Trophoblast cell (in vitro differentiated cells and primary cell): ENCODE measurements around the gene TEX2.

Source experiments
- DNase-seq, 2 donors: peaks; one replicate each; pipeline ENCODE4 v3.0.0-alpha.2; 2016
- H2AFZ ChIP-seq: 2 replicates; pipeline ENCODE4 v1.6.1; 2013; ENCODE audit warnings: low read length, moderate library complexity, mild to moderate bottlenecking; ENCODE audit not compliant: insufficient read depth, poor library complexity
- H2AK5ac ChIP-seq: 2 replicates; pipeline ENCODE4 v1.6.1; 2013; ENCODE audit warnings: mild to moderate bottlenecking, low read length
- H2BK120ac ChIP-seq: 2 replicates; pipeline ENCODE4 v1.6.1; 2013; ENCODE audit warnings: low read length, mild to moderate bottlenecking, moderate library complexity; ENCODE audit not compliant: insufficient read depth, poor library complexity
- H2BK12ac ChIP-seq: 2 replicates; pipeline ENCODE4 v1.6.1; 2013; ENCODE audit warnings: mild to moderate bottlenecking, low read length, moderate library complexity
- H2BK5ac ChIP-seq: 2 replicates; pipeline ENCODE4 v1.6.1; 2013; ENCODE audit warnings: low read length, low read depth, moderate library complexity, mild to moderate bottlenecking; ENCODE audit not compliant: poor library complexity
- H3K14ac ChIP-seq: 2 replicates; pipeline ENCODE4 v1.6.1; 2013; ENCODE audit warnings: mild to moderate bottlenecking, low read length
- H3K18ac ChIP-seq: 2 replicates; pipeline ENCODE4 v1.6.1; 2013; ENCODE audit warnings: mild to moderate bottlenecking, low read length
- H3K23ac ChIP-seq: 2 replicates; pipeline ENCODE4 v1.6.1; 2013; ENCODE audit warnings: low read length
- H3K27ac ChIP-seq: 2 replicates; pipeline ENCODE4 v1.5.1; 2013; ENCODE audit warnings: low read depth, mild to moderate bottlenecking, inconsistent platforms, low read length, moderate library complexity
- H3K27me3 ChIP-seq: 2 replicates; pipeline ENCODE4 v1.6.1; 2013; ENCODE audit warnings: inconsistent platforms, mild to moderate bottlenecking, low read length, moderate library complexity; ENCODE audit not compliant: insufficient read depth
- H3K36me3 ChIP-seq, 2 experiments: 1 replicate in 1 of 2; 2 replicates in 1 of 2; pipeline ENCODE4 v1.6.1; 2013; ENCODE audit warnings: low read length in 2 of 2, mild to moderate bottlenecking in 2 of 2, moderate library complexity in 1 of 2; ENCODE audit not compliant: insufficient read depth in 2 of 2, control insufficient read depth in 1 of 2
- H3K4ac ChIP-seq: 2 replicates; pipeline ENCODE4 v1.6.1; 2013; ENCODE audit warnings: low read depth, mild to moderate bottlenecking, low read length, moderate library complexity
- H3K4me1 ChIP-seq, 2 experiments: 1 replicate in 1 of 2; 2 replicates in 1 of 2; pipeline ENCODE4 v1.6.1; 2013; ENCODE audit warnings: low read length in 2 of 2, mild to moderate bottlenecking in 2 of 2, moderate library complexity in 1 of 2; ENCODE audit not compliant: insufficient read depth in 2 of 2, control insufficient read depth in 1 of 2
- H3K4me2 ChIP-seq: 2 replicates; pipeline ENCODE4 v1.6.1; 2013; ENCODE audit warnings: inconsistent platforms, mild to moderate bottlenecking, low read length, moderate library complexity
- H3K4me3 ChIP-seq: 2 replicates; pipeline ENCODE4 v1.5.1; 2013; ENCODE audit warnings: mild to moderate bottlenecking, low read depth, low read length, inconsistent platforms
- H3K79me1 ChIP-seq: one replicate; pipeline ENCODE4 v1.6.1; 2013; ENCODE audit warnings: low read length
- H3K79me2 ChIP-seq: 2 replicates; pipeline ENCODE4 v1.6.1; 2013; ENCODE audit warnings: low read length, mild to moderate bottlenecking; ENCODE audit not compliant: control insufficient read depth, insufficient read depth, poor library complexity
- H3K9ac ChIP-seq: 2 replicates; pipeline ENCODE4 v1.6.1; 2013; ENCODE audit warnings: mild to moderate bottlenecking, low read length
- H3K9me3 ChIP-seq: 2 replicates; pipeline ENCODE4 v1.6.1; 2013; ENCODE audit warnings: low read depth, mild to moderate bottlenecking, control low read depth, inconsistent platforms, low read length; ENCODE audit not compliant: insufficient read depth
- H4K12ac ChIP-seq: 2 replicates; pipeline ENCODE4 v1.6.1; 2013; ENCODE audit warnings: low read depth, mild to moderate bottlenecking, low read length, moderate library complexity
- H4K8ac ChIP-seq: 2 replicates; pipeline ENCODE4 v1.6.1; 2013; ENCODE audit warnings: low read depth, mild to moderate bottlenecking, low read length, moderate library complexity
- H4K91ac ChIP-seq: one replicate; pipeline ENCODE4 v1.6.1; 2013; ENCODE audit warnings: low read depth, mild to moderate bottlenecking, low read length, moderate library complexity
- WGBS: extraction: QIAGEN DNeasy Blood & Tissue Kit; methylation state at CpG from one replicate; pipeline ENCODE4 v1.1.7; 2013; ENCODE audit warnings: missing lambda C conversion rate; ENCODE audit not compliant: insufficient read length, insufficient coverage; ENCODE audit errors: extremely low coverage; 5-methylcytosine and 5-hydroxymethylcytosine counted together

Gene TEX2

GRCh38 chr17:64134216-64134970 is 128.7 kb downstream of the TEX2 start:
- Histone ChIP-seq H3K14ac (no peak overlapping the region), H3K27me3 (no peaks in the 10 kb centered on the region), H3K9me3 (no peaks in the 10 kb centered on the region), H2BK12ac (no peak overlapping the region), H2BK120ac (no peak overlapping the region), H4K91ac (no peak overlapping the region), H3K4ac (no peak overlapping the region), H3K27ac (no peak overlapping the region), H3K4me1 (peaks cover 6% of the 10 kb centered on the region in 2 experiments), H3K4me3 (no peak overlapping the region), H2BK5ac (no peak overlapping the region), H3K79me2 (peaks cover 7% of the 10 kb centered on the region), H3K18ac (no peak overlapping the region), H3K36me3 (no peaks in the 10 kb centered on the region), H4K12ac (no peak overlapping the region), H3K79me1 (peaks cover 10% of the 10 kb centered on the region), H3K9ac (no peak overlapping the region), H2AFZ (no peak overlapping the region), H2AK5ac (no peak overlapping the region), H3K4me2 (no peak overlapping the region), H4K8ac (no peak overlapping the region), H3K23ac (no peak overlapping the region)
- no CpG with 5 or more reads among the region's 6 CpGs for WGBS
- DNase-seq: no peak

GRCh38 chr17:64133546-64134215 is 129.4 kb downstream of the TEX2 start:
- no peak overlapping the region for H3K14ac ChIP-seq
- H2BK12ac ChIP-seq: no peak overlapping the region
- H2AFZ ChIP-seq: no peak overlapping the region
- H2BK5ac ChIP-seq: no peak overlapping the region
- H3K4me3 ChIP-seq: no peak overlapping the region
- no peak overlapping the region for H2BK120ac ChIP-seq
- H3K23ac ChIP-seq: no peak overlapping the region
- no peaks in the 10 kb centered on the region for H3K36me3 ChIP-seq
- no peak overlapping the region for H3K18ac ChIP-seq
- no peak overlapping the region for H3K4ac ChIP-seq
- H4K91ac ChIP-seq: no peak overlapping the region
- H3K27me3 ChIP-seq: no peaks in the 10 kb centered on the region
- no peak overlapping the region for H4K12ac ChIP-seq
- peak; percentile 38 to 89 for DNase-seq
- H3K79me2 ChIP-seq: peaks cover 8% of the 10 kb centered on the region
- no peaks in the 10 kb centered on the region for H3K9me3 ChIP-seq
- peaks cover 11% of the 10 kb centered on the region for H3K79me1 ChIP-seq
- H3K27ac ChIP-seq: no peak overlapping the region
- no CpG with 5 or more reads among the region's 8 CpGs for WGBS
- no peak overlapping the region for H4K8ac ChIP-seq
- no peak overlapping the region for H3K9ac ChIP-seq
- no peak overlapping the region for H2AK5ac ChIP-seq
- peaks cover 6% of the 10 kb centered on the region in 2 experiments for H3K4me1 ChIP-seq
- H3K4me2 ChIP-seq: no peak overlapping the region

DNA sequence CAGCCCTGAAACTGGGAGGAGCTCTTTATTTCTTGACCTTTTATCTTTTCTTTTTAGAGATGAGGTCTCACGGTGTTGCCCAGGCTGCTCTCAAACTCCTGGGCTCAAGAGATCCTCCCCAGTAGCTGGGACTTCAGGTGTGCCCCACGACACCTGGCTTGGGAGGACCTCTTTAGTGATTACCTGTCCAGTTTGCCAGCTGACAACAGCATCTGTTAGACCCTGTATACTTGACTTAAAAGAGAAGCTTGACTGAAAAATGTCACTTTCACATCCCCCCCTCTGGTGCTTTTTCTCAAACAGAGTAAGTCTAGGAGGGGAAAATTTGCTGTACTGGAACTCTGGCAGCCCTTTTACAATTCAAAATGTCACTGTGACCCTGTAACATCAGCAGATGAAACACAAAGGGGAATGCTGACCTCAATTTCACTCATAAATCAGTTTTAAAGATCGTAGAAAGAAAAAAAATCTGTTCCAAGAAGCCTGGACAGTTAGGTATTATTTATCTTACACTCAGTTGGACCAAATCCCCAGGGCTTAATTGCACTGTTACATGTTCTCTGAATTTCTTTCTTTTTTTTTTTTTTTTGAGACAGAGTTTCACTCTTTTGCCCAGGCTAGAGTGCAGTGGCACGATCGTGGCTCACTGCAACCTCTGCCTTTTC is 131.3 kb downstream of the TEX2 start:
- H2AK5ac ChIP-seq: no peak overlapping the region
- WGBS: no CpG with 5 or more reads among the region's 5 CpGs

GRCh38 chr17:64130559-64131001 is 132.5 kb downstream of the TEX2 start:
- H3K14ac ChIP-seq: peak overlapping the region; percentile 86
- H3K9ac ChIP-seq: peak overlapping the region; percentile 46
- H4K91ac ChIP-seq: peak overlapping the region; percentile 76

More for the DNA sequence above, 131.3 kb downstream of the TEX2 start:
- Histone ChIP-seq H3K4me2 (no peak overlapping the region), H3K14ac (no peak overlapping the region), H4K8ac (no peak overlapping the region), H3K79me1 (peaks cover 11% of the 10 kb centered on the region), H3K4me1 (peaks cover 6% of the 10 kb centered on the region in 2 experiments), H3K79me2 (peaks cover 8% of the 10 kb centered on the region), H3K27me3 (no peaks in the 10 kb centered on the region), H4K91ac (no peak overlapping the region), H3K9ac (no peak overlapping the region), H4K12ac (no peak overlapping the region), H3K23ac (no peak overlapping the region), H3K4me3 (no peak overlapping the region), H3K4ac (no peak overlapping the region), H3K27ac (no peak overlapping the region), H3K9me3 (no peaks in the 10 kb centered on the region), H3K36me3 (no peaks in the 10 kb centered on the region), H2AFZ (no peak overlapping the region), H2BK5ac (no peak overlapping the region), H2BK12ac (no peak overlapping the region), H3K18ac (no peak overlapping the region), H2BK120ac (no peak overlapping the region)
- no peak for DNase-seq

More at GRCh38 chr17:64130559-64131001, 132.5 kb downstream of the TEX2 start:
- H3K36me3 ChIP-seq: no peaks in the 10 kb centered on the region
- peak overlapping the region; percentile 89 for H4K8ac ChIP-seq
- peak overlapping the region; percentile 62 for H3K4me3 ChIP-seq
- no peaks in the 10 kb centered on the region for H3K9me3 ChIP-seq
- H3K79me1 ChIP-seq: peaks cover 11% of the 10 kb centered on the region
- no peaks in the 10 kb centered on the region for H3K27me3 ChIP-seq
- H3K27ac ChIP-seq: peak overlapping the region; percentile 28
- H2BK5ac ChIP-seq: peak overlapping the region; percentile 46
- peaks cover 6% of the 10 kb centered on the region in 2 experiments for H3K4me1 ChIP-seq
- peak overlapping the region; percentile 40 for H2AK5ac ChIP-seq
- peak overlapping the region; percentile 86 for H2BK12ac ChIP-seq
- peaks cover 8% of the 10 kb centered on the region for H3K79me2 ChIP-seq
- peak overlapping the region; percentile 85 for H2AFZ ChIP-seq
- DNase-seq: peak; percentile 79 to 91
- WGBS: no CpG with 5 or more reads among the region's 24 CpGs
- peak overlapping the region; percentile 79 for H3K18ac ChIP-seq
- peak overlapping the region; percentile 28 for H3K4ac ChIP-seq
- H2BK120ac ChIP-seq: peak overlapping the region; percentile 75
- peak overlapping the region; percentile 83 for H4K12ac ChIP-seq
- H3K4me2 ChIP-seq: peak overlapping the region; percentile 67
- H3K23ac ChIP-seq: no peak overlapping the region
